Measurements from ENCODE around the gene HPS3.
A peak's percentile ranks its signal among the peaks of the same experiment; 100 is the strongest.

Gene HPS3

DNA sequence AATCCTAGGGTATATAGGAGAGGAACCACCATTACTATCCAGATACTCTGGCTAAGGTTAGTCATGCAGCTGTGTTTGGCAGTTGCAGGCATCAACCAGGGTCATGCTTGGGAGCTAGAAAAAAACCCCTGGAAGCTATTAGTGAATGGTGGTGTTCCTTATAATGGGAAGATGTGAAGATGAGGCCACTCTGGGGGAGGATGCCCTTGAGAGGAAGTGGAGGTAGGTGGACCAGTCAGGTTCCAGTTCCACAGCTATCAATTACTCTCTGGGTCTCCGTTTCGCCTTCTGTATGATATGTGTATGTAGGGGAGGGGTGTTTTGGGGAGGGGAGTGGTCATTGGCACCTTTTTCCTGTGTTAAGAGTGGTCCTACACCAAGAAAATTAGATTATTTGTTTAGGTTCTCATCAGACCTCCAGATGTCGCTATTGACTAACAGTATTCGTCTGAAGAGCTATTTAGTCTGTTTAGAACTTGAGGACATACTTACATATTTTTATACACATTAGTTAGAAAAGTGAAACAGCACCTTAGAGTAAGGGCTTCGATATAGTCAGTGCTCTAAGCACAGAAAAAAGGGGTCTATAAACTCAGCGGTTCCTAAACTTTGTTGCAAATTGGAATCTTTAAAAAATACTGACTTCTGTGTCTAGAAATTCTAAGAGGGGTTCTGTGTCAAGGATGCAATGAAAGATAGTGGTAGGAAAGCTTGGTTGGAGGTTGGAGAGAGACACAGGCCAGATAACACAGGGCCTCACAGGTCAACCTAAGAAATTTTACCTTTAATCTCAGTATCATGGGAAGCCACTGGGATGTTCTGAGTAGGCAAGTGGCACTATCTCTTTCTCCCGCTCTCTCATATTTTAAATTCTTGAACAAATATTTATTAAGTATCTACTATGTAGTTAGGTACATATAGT lies 9.1 kb upstream of the HPS3 start:
- no peak overlapping the region for H3K27ac ChIP-seq
- no peak for DNase-seq (ENCODE audit: low spot score)
- peak; percentile 47 for TF ChIP-seq CTCF (IDR thresholded peaks at IDR 0.05)

GRCh38 chr3:149122721-149123578 lies 6.5 kb upstream of the HPS3 start:
- Histone ChIP-seq H3K27ac (no peak overlapping the region), H3K4me3 (no peak overlapping the region)
- no peak for TF ChIP-seq CTCF (IDR thresholded peaks at IDR 0.05)
- DNase-seq (ENCODE audit: low spot score), result no peak

More for the DNA sequence above, 9.1 kb upstream of the HPS3 start:
- no peak overlapping the region for H3K4me3 ChIP-seq

- Histone ChIP-seq H3K27ac (peak overlapping the region; percentile 85 to 92), H3K4me3 (peak overlapping the region; percentile 84)
- TF ChIP-seq CTCF (IDR thresholded peaks at IDR 0.05), result no peak
- DNase-seq (ENCODE audit: low spot score), result no peak
These were observed 617 bp upstream of the HPS3 start for GRCh38 chr3:149128821-149129220.

DNA sequence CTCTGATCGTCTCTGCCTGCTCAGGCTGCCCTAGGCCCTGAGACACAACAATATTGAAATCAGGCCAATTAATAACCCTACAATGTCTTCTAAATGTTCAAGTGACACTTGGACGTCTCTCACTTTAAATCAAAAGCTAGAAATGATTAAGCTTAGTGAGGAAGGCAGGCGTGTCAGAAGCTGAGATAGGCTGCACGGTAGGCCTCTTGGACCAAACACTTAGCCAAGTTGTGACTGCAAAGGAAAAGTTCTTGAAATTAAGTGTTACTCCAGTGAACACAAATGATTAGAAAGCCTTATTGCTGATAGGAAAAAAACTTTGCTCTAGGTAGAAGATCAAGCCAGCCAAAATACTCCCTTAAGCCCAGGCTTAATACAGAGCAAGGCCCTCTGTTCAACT lies 2.2 kb downstream of the HPS3 start:
- no peak for DNase-seq (ENCODE audit: low spot score)
- no peak for TF ChIP-seq CTCF (IDR thresholded peaks at IDR 0.05)
- Histone ChIP-seq H3K27ac (peak overlapping the region; percentile 6 to 27), H3K4me3 (peak overlapping the region; percentile 84)

GRCh38 chr3:149134575-149134974 lies 5.1 kb downstream of the HPS3 start:
- DNase-seq (ENCODE audit: low spot score), result no peak
- H3K4me3 ChIP-seq, result no peak overlapping the region
- H3K27ac ChIP-seq, result no peak overlapping the region
- no peak for TF ChIP-seq CTCF (IDR thresholded peaks at IDR 0.05)

GRCh38 chr3:149142682-149143081 lies 13.2 kb downstream of the HPS3 start:
- no peak for DNase-seq (ENCODE audit: low spot score)
- Histone ChIP-seq H3K27ac (no peak overlapping the region), H3K4me3 (no peak overlapping the region)
- TF ChIP-seq CTCF (IDR thresholded peaks at IDR 0.05), result no peak

All from coronary artery (tissue), 2 donors.